ENCODE measurements around the gene ADARB1.

DNA sequence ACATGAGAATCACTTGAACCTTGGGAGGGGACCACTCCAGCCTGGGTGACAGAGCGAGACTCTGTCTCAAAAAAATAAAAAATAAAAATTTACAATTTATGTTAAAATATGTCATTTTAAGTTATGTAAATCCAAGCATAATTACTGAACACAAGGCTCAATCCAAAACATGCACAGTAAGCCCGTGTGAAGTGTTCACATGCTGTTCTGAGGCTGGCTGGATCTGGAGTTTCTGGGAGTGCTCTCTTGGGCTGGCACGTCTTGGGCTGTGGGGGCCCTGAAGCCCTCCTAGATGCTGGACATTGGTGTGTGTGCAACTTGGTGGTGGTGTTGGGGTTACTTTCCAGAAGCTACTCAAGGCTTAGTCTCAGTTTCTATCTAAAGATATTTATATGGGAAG lies 25.2 kb downstream of the ADARB1 start:
- TF ChIP-seq, protein P1, sequence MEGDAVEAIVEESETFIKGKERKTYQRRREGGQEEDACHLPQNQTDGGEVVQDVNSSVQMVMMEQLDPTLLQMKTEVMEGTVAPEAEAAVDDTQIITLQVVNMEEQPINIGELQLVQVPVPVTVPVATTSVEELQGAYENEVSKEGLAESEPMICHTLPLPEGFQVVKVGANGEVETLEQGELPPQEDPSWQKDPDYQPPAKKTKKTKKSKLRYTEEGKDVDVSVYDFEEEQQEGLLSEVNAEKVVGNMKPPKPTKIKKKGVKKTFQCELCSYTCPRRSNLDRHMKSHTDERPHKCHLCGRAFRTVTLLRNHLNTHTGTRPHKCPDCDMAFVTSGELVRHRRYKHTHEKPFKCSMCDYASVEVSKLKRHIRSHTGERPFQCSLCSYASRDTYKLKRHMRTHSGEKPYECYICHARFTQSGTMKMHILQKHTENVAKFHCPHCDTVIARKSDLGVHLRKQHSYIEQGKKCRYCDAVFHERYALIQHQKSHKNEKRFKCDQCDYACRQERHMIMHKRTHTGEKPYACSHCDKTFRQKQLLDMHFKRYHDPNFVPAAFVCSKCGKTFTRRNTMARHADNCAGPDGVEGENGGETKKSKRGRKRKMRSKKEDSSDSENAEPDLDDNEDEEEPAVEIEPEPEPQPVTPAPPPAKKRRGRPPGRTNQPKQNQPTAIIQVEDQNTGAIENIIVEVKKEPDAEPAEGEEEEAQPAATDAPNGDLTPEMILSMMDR (conservative IDR thresholded peaks at IDR 0.05; ENCODE audit: low read depth, low read length), result no peak
- TF ChIP-seq EZH2 (IDR thresholded peaks at IDR 0.05; ENCODE audit: borderline replicate concordance, low read depth, low read length, poor library complexity, severe bottlenecking), result no peak
